SK-N-SH (cell line): ENCODE results near the gene ENDOV. TPM values are rescaled to one million over a fixed set of nuclear protein-coding genes. Genes with fewer than 3 reads are reported as not detected.
A peak's percentile ranks its signal among the peaks of the same experiment; 100 is the strongest.

Source experiments
- CTCF ChIA-PET: fragments of 300-600, 350-600 bp; formaldehyde crosslinking; extraction: SDS; loops from one replicate; lab custom pipeline; 2021; lab: Yijun Ruan, JAX
- POLR2A ChIA-PET: fragments of 350-600 bp; sonication (Branson Sonifier 250); formaldehyde crosslinking; extraction: SDS; loops from one replicate; lab custom pipeline; 2020; ENCODE audit warnings: antibody characterized with exemption, inconsistent platforms; lab: Yijun Ruan, JAX
- DNase-seq: peaks from one replicate; pipeline ENCODE4 v3.0.0; 2012
- H2AFZ ChIP-seq: fragments of 200-600 bp; sonication (generic); 2 replicates; pipeline ENCODE4 v1.8.1; 2016; ENCODE audit warnings: antibody characterized with exemption, mild to moderate bottlenecking, low read depth
- H3F3A ChIP-seq: fragments of 200-600 bp; sonication (generic); replicated peaks from 2 replicates; pipeline ENCODE3; 2016; ENCODE audit warnings: antibody characterized with exemption, mild to moderate bottlenecking; ENCODE audit not compliant: insufficient read depth
- H3K27ac ChIP-seq, 2 experiments: fragments of 200-500 bp in 1 of 2; fragments of 200-600 bp in 1 of 2; sonication (Bioruptor generic) in 1 of 2; sonication (generic), shearing (Covaris generic) in 1 of 2; 2 replicates each; pipeline versions ENCODE4 v1.5.1 to v1.6.1; 2014 to 2016; ENCODE audit warnings: low read depth in 2 of 2, inconsistent platforms in 1 of 2, low read length in 1 of 2, mild to moderate bottlenecking in 1 of 2, mixed read lengths in 1 of 2
- H3K27me3 ChIP-seq: fragments of 200-600 bp; sonication (generic), shearing (Covaris generic); 2 replicates; pipeline ENCODE4 v1.6.1; 2016; ENCODE audit warnings: mixed run types; ENCODE audit not compliant: insufficient read depth
- H3K36me3 ChIP-seq, 2 experiments: fragments of 200-500 bp in 1 of 2; fragments of 200-600 bp in 1 of 2; sonication (Bioruptor generic) in 1 of 2; sonication (generic) in 1 of 2; replicated peaks in 1 of 2; 2 replicates each; pipeline versions ENCODE3 to v1.5.1; 2014 to 2016; ENCODE audit warnings: low read length in 1 of 2, mild to moderate bottlenecking in 1 of 2; ENCODE audit not compliant: insufficient read depth in 2 of 2, control insufficient read depth in 1 of 2
- H3K4me1 ChIP-seq, 2 experiments: fragments of 200-500 bp in 1 of 2; fragments of 200-600 bp in 1 of 2; sonication (Bioruptor generic) in 1 of 2; sonication (generic), shearing (Covaris generic) in 1 of 2; 2 replicates each; pipeline versions ENCODE4 v1.5.1 to v1.6.1; 2014 to 2016; ENCODE audit warnings: low read depth in 1 of 2, low read length in 1 of 2, mixed run types in 1 of 2; ENCODE audit not compliant: insufficient read depth in 2 of 2, control insufficient read depth in 1 of 2
- H3K4me2 ChIP-seq: fragments of 200-600 bp; sonication (generic), shearing (Covaris generic); 2 replicates; pipeline ENCODE4 v1.6.1; 2017; ENCODE audit warnings: mixed run types
- H3K4me3 ChIP-seq, 2 experiments: fragments of 200-500 bp in 1 of 2; fragments of 200-600 bp in 1 of 2; sonication (Bioruptor generic) in 1 of 2; sonication (generic), shearing (Covaris generic) in 1 of 2; 2 replicates each; pipeline versions ENCODE4 v1.5.1 to v1.8.1; 2014 to 2016; ENCODE audit warnings: low read depth in 2 of 2, inconsistent platforms in 1 of 2, low read length in 1 of 2, mild to moderate bottlenecking in 1 of 2, mixed read lengths in 1 of 2, moderate library complexity in 1 of 2
- H3K79me2 ChIP-seq: fragments of 200-600 bp; sonication (generic); 2 replicates; pipeline ENCODE4 v1.8.1; 2017; ENCODE audit warnings: mild to moderate bottlenecking; ENCODE audit not compliant: insufficient read depth
- H3K9ac ChIP-seq: fragments of 200-600 bp; sonication (generic); 2 replicates; pipeline ENCODE4 v1.6.1; 2017; ENCODE audit warnings: mixed run types
- H3K9me2 ChIP-seq: fragments of 200-600 bp; sonication (generic); 2 replicates; pipeline ENCODE4 v1.6.1; 2017; ENCODE audit warnings: mixed run types
- H3K9me3 ChIP-seq: fragments of 200-600 bp; sonication (generic); 2 replicates; pipeline ENCODE4 v1.6.1; 2017; ENCODE audit warnings: mixed run types, mild to moderate bottlenecking, moderate library complexity
- H4K20me1 ChIP-seq: fragments of 200-600 bp; sonication (generic); 2 replicates; pipeline ENCODE4 v1.6.1; 2017; ENCODE audit warnings: mild to moderate bottlenecking, mixed run types; ENCODE audit not compliant: insufficient read depth
- CHD2 ChIP-seq: fragments of 150-350 bp; IDR thresholded peaks from 2 replicates; pipeline ENCODE4 v1.6.1; 2018; ENCODE audit warnings: low read length; ENCODE audit not compliant: partially characterized antibody
- EZH2phosphoT487 ChIP-seq: fragments of 200-600 bp; sonication (generic); IDR thresholded peaks from 2 replicates; pipeline ENCODE4 v1.6.1; 2017; ENCODE audit warnings: low read depth, mixed run types, mild to moderate bottlenecking, antibody characterized with exemption, moderate library complexity, borderline replicate concordance
- FOXJ3 ChIP-seq: sonication (generic); formaldehyde crosslinking; IDR thresholded peaks from 2 replicates; pipeline ENCODE4 v1.5.1; 2020; ENCODE audit warnings: mild to moderate bottlenecking, missing genetic modification reagents
- MXI1 ChIP-seq: IDR thresholded peaks from 2 replicates; pipeline ENCODE4 v1.6.1; 2012; ENCODE audit warnings: mild to moderate bottlenecking, low read depth, low read length, improper control_type of control experiment
- POLR2AphosphoS5 ChIP-seq: IDR thresholded peaks from 2 replicates; pipeline ENCODE4 v1.6.1; 2012; ENCODE audit warnings: low read depth, low read length
- TAF1 ChIP-seq: IDR thresholded peaks from 2 replicates; pipeline ENCODE4 v1.6.1; 2012; ENCODE audit warnings: low read depth, mild to moderate bottlenecking, low read length, moderate library complexity, borderline replicate concordance
- TCF12 ChIP-seq: IDR thresholded peaks from 2 replicates; pipeline ENCODE4 v1.4.0; 2012
- TEAD4 ChIP-seq: IDR thresholded peaks from 2 replicates; pipeline ENCODE4 v1.4.0; 2012; ENCODE audit warnings: mild to moderate bottlenecking, borderline replicate concordance; ENCODE audit not compliant: insufficient read depth
- WGBS: methylation state at CpG from one replicate; pipeline ENCODE4 v1.1.6; 2017; ENCODE audit warnings: low lambda C conversion rate; 5-methylcytosine and 5-hydroxymethylcytosine counted together
- polyA plus RNA-seq, 3 experiments: library from polyadenylated mRNA; depleted of rRNA; stranded (reverse); fragments of >200 nt; gene quantifications; 2 replicates each; pipeline ENCODE4 v1.2.3, GENCODE V29; 2012
- TF ChIP-seq, protein P1 (sequence below): IDR thresholded peaks from 2 replicates; pipeline ENCODE4 v1.4.0; 2012; ENCODE audit warnings: low read depth, borderline replicate concordance
- TF ChIP-seq, protein P2 (sequence below): fragments of 150-350 bp; IDR thresholded peaks from 2 replicates; pipeline ENCODE4 v1.6.1; 2016; ENCODE audit warnings: mild to moderate bottlenecking, low read depth, low read length
- TF ChIP-seq, protein P3 (sequence below): fragments of 200-600 bp; sonication (generic); IDR thresholded peaks from 2 replicates; pipeline ENCODE4 v1.6.1; 2017; ENCODE audit warnings: antibody characterized with exemption, mild to moderate bottlenecking, moderate library complexity

The ENDOV gene
- polyA plus RNA-seq, 1 of the 3 experiments (the other 2 are of a cell fraction), result 83.6 TPM

DNA sequence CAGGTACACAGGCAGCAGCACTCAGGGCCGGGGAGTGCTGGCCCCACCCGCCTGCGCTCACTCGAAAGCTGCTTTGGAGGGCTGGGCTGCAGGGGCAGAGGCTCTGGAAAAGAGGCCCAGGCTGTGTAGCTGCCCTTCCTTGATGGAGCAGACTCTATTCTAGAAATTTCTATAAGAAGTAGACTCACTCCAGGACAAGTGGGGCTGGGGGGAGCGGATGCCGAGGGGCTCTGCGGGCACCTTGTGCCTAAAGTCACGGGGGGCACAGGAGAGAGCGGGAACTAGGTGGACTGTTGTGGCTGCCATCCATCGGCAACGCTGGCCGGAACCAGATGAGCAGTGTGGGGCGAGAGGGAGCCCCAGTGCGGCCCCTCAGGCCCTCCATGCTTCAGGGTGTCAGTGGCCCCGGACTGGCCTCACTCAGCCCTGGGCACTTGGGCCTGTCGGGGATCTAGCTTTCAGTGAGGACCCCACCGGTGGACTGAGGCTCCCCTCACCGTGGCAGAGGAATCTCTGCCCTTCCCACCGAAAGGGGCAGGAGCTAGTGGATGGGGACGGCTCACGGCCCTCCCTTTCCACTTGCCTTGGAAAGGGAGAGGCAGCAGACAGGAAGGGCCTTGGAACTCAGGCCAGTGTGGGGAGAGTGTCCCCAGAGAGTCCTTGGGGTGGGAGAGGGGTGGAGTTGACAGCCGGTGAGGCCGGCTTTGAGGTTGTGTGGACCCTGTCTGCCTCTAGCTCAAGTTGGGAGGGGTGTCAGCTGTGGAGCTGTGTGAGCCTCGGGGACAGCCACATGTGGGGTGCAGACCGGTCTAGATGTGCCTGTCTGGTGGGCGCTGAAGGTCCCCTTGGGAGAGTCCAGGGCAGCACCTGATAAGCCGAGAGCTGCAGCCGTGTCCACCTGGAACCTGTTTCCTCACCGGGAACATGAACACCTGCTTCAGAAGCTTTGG, 16.6 kb downstream of the ENDOV start:
- H3F3A ChIP-seq, result peaks cover 1% of the 10 kb centered on the region
- no peaks in the 10 kb centered on the region; a peak in 1 of 4 replicates for H3K4me1 ChIP-seq
- H3K27ac ChIP-seq, result no peak overlapping the region
- POLR2A ChIA-PET, result interaction anchor here (1.0 kb wide), 1 partner anchor 23 kb away, joined by 3 read pairs; no protein-coding TSS in a partner anchor
- TF ChIP-seq TCF12, result no peak
- TF ChIP-seq POLR2AphosphoS5, result 0 out of 2 replicates have a peak, but pooled peaks have one; percentile 5
- TF ChIP-seq, protein P1, sequence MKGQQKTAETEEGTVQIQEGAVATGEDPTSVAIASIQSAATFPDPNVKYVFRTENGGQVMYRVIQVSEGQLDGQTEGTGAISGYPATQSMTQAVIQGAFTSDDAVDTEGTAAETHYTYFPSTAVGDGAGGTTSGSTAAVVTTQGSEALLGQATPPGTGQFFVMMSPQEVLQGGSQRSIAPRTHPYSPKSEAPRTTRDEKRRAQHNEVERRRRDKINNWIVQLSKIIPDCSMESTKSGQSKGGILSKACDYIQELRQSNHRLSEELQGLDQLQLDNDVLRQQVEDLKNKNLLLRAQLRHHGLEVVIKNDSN, result no peak
- no peak for TF ChIP-seq CHD2
- TF ChIP-seq, protein P2, sequence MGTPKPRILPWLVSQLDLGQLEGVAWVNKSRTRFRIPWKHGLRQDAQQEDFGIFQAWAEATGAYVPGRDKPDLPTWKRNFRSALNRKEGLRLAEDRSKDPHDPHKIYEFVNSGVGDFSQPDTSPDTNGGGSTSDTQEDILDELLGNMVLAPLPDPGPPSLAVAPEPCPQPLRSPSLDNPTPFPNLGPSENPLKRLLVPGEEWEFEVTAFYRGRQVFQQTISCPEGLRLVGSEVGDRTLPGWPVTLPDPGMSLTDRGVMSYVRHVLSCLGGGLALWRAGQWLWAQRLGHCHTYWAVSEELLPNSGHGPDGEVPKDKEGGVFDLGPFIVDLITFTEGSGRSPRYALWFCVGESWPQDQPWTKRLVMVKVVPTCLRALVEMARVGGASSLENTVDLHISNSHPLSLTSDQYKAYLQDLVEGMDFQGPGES, result no peak
- no peak for TF ChIP-seq FOXJ3
- H3K9ac ChIP-seq, result no peak overlapping the region
- H3K36me3 ChIP-seq, result peaks cover 3 to 24% of the 10 kb centered on the region in 2 experiments
- H3K27me3 ChIP-seq, result no peaks in the 10 kb centered on the region
- WGBS, result 86% methylated on average over 26 of the region's 29 CpGs
- H4K20me1 ChIP-seq, result no peaks in the 10 kb centered on the region
- H3K9me2 ChIP-seq, result no peaks in the 10 kb centered on the region
- CTCF ChIA-PET, result interaction anchor here (0.6 to 2.3 kb wide), 10 partner anchors 8 to 671 kb away, joined by 3 to 8 read pairs (median 4); no protein-coding TSS in a partner anchor
- no peak overlapping the region for H3K4me3 ChIP-seq
- H3K4me2 ChIP-seq, result no peak overlapping the region
- H3K9me3 ChIP-seq, result no peaks in the 10 kb centered on the region
- H2AFZ ChIP-seq, result no peak overlapping the region
- DNase-seq, result no peak
- H3K79me2 ChIP-seq, result no peaks in the 10 kb centered on the region

DNA sequence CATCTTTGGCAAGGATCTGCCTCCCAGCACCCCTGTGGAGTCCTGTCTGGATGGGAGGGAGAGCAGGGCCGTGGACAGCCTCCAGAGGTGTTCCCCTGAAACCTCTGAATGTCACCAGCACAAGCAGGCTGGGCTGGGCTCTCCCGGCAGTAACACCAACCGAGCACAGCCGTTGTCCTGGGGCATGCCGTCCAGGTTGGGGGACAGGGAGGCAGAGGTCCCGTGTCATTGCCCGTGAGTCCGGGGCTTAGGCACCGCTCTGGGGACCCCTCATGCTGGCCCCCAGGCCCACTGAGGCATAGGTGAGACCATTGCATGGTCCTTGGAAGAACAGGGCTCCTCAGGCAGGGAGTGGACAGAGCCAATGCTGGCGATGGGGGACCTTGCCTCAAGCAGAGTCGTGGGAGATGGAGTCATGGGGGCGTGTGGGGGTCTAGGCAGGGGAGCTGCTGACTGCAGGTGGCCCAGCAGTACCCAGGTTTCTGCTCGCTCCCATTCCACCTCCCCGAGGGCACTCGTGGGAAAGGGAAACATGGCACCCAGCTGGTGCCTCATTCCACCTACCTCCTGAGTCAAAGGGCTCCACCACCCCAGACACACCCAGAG, 17.5 kb downstream of the ENDOV start:
- CTCF ChIA-PET, result interaction anchor here (0.8 to 2.3 kb wide), 7 partner anchors 10 to 669 kb away, joined by 3 to 8 read pairs (median 3); no protein-coding TSS in a partner anchor
- H3K9me3 ChIP-seq, result no peaks in the 10 kb centered on the region
- POLR2A ChIA-PET, result interaction anchor here (1.0 kb wide), 1 partner anchor 22 kb away, joined by 3 read pairs; no protein-coding TSS in a partner anchor
- peaks cover 3 to 20% of the 10 kb centered on the region in 2 experiments for H3K36me3 ChIP-seq
- WGBS, result 69% methylated on average over 15 of the region's 15 CpGs
- no peak for DNase-seq
- H3K27me3 ChIP-seq, result no peaks in the 10 kb centered on the region
- H2AFZ ChIP-seq, result no peak overlapping the region
- H3K9me2 ChIP-seq, result no peaks in the 10 kb centered on the region
- no peak for TF ChIP-seq MXI1
- TF ChIP-seq TEAD4, result no peak
- TF ChIP-seq, protein P3, sequence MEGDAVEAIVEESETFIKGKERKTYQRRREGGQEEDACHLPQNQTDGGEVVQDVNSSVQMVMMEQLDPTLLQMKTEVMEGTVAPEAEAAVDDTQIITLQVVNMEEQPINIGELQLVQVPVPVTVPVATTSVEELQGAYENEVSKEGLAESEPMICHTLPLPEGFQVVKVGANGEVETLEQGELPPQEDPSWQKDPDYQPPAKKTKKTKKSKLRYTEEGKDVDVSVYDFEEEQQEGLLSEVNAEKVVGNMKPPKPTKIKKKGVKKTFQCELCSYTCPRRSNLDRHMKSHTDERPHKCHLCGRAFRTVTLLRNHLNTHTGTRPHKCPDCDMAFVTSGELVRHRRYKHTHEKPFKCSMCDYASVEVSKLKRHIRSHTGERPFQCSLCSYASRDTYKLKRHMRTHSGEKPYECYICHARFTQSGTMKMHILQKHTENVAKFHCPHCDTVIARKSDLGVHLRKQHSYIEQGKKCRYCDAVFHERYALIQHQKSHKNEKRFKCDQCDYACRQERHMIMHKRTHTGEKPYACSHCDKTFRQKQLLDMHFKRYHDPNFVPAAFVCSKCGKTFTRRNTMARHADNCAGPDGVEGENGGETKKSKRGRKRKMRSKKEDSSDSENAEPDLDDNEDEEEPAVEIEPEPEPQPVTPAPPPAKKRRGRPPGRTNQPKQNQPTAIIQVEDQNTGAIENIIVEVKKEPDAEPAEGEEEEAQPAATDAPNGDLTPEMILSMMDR, result no peak
- TF ChIP-seq EZH2phosphoT487, result no peak
- TF ChIP-seq TAF1, result no peak
- TF ChIP-seq, all 33 proteins: peak for 0
- Histone ChIP-seq H3K27ac (no peak overlapping the region), H3K4me1 (no peaks in the 10 kb centered on the region), H4K20me1 (no peaks in the 10 kb centered on the region), H3K4me3 (no peak overlapping the region), H3K9ac (no peak overlapping the region), H3F3A (no peaks in the 10 kb centered on the region), H3K79me2 (no peaks in the 10 kb centered on the region), H3K4me2 (no peak overlapping the region)
